GM19351 (cell line): ENCODE data around the gene TAOK3.

ENCODE experiments used
- ATAC-seq: cut with Tn5 transposase; IDR thresholded peaks from one replicate; pipeline ENCODE4 v1.9.1; 2021; ENCODE audit warnings: mild to moderate bottlenecking, moderate library complexity; ENCODE audit not compliant: unreplicated experiment

The TAOK3 gene

DNA sequence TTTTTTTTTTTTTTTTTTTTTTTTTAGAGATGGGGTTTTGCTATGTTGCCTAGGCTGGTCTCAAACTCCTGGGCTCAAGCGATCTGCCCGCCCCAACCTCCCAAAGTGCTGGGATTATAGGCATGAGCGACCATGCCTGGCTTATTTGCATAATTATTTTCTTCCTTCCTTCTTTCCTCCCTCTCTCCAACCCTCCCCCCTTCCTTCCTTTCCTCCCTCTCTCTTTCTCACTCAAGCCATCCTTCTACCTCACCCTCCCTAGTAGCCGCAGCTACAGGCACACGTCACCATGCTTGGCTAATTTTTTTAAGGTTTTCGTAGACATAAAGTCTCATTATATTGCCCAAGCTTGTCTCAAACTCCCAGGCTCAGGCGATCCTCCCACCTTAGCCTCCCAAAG lies 152.9 kb downstream of the TAOK3 start:
- ATAC-seq, result peak; percentile 54

DNA sequence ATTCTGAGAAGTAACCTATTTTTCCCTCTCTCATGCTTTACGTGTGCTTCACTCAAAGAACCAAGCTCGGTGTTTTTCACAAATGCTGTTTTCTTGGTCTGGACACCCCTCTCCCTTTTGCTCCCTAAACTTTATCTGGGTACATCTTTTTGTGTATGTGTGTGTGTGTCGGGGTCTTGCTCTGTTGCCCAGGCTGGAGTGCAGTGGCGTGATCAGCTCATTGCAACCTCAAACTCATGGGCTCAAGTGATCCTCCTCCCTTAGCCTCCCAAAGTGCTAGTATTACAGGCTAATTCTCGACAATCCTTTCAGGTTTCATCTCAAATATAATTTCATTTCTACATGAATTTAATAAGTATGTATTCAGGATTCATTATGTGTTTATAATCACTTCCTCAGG lies 153.6 kb downstream of the TAOK3 start:
- no peak for ATAC-seq

DNA sequence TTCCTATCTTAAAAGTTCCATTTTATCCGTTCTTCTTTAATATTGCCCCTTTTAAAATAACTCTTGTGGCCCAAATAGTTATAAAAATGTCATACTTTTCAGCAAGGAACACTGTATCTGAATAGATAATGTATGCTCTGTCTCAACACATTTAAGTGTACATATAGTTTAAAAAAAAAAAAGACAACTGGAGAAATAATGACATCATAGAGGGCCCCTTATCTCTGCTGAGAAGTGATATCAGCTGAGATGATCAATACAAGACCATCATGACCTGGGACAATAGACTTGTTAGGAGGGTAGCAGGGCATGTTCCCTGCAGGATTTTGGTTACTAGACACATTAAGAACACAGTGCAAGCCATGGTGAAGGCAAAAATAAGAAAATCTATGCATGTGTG lies 159.3 kb downstream of the TAOK3 start:
- no peak for ATAC-seq

DNA sequence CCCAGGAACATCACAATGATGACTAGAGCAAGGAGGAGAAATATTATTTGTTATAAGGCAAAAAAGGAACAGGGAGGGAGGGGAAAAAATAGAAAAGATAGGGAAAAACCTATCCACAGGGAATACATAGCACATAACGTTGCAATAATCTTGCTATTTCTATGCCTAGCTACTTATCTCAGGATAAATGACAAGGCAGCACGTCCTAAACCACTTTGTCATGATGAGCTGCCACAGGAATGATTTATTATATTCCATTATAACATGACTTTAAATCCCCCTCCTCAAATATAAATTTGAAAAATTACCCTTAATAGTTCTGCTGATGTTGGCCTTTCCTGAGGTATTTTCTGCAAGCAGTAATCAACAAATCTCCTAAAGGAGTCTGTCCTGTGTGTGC lies 160.1 kb downstream of the TAOK3 start:
- no peak for ATAC-seq

DNA sequence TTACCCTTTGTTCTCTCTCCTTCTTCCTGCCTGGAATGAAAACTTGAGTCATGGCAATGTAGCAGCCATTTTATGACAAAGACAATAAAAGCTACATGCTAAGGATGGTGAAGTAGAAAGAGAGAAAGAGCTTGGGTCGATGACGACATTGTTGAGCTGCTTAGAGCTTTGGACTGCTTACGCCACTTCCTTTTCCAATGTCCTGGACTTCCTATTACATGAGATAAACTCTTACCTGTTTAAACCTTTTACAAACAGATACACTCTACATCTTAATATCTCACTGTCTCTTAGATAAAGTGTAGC lies 166.6 kb downstream of the TAOK3 start:
- peak; percentile 18 for ATAC-seq

DNA sequence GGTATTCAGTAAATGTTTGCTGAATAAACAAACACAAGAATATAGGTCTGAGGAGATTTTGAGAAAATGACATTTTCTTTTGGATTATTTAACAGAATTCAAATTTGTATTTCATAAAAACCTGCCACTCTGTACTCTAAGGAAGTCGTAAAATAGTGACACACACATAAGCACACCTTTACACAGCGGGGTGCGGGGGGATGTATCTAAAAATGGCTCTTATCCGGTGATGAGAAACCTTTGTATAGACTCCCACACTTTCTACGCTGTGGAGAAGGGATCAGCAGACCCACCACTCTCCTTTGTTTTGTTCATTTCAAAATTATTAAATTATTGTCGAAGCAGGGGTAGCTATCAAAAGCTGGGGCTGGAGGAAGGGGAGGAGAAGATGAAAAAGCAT lies 178.7 kb downstream of the TAOK3 start:
- no peak for ATAC-seq

DNA sequence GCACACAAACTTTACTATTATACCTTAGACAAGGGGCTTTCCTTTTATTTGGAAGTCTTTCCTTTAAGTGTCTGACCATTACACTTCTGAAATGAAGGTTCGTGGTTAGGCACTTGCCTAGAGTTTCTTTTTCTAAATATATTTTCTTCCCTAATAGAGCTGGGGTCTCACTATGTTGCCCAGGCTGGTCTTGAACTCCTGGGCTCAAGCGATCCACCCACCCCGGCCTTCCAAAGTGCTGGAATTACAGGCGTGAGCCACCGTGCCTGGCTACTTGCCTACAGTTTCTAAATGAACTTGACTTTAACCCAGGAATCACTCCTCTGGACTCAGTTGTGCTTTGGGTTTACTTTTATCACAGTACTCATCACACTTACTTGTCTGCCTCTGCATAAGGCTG lies 179.2 kb downstream of the TAOK3 start:
- no peak for ATAC-seq

DNA sequence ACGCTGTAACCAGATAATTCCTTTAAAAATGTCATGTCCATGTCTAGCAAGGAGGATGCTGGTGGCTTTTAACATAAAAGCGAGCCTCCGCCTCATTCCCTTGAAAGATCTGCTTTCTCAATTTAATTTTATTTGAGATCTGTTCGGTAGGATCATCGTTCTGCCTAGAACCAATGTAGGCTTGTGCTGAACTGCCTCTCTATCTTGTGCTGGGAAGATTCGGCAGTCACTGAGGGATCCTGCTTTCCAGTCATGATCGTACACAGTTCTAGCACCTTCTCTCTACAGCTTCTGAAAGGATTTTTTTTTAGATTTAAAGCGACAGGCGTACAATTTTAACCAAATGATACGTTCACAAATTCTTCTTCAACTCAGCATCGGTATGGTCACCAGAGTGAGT lies 182.4 kb downstream of the TAOK3 start:
- no peak for ATAC-seq

DNA sequence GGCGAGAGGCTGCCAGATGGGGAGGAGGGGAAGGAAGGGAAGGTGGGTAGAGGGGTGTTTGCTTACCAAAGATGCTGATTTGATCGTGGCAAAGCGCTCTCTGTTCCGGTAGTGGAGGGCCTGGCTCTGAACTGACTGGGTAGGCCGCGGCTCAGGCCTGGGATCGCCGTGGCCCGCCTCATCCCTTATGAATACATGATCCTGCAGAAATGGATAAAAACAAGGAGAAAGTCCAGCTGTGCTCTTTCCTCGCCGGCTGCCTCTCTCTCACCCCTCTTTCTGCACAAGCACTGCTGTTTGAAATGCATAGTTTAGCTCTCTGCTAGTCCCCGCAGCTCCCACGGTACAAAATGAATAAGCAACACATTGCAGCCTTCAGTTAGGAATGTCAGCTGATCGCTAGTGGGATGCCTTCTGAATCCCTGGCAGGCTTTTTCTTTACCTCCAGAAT lies 182.9 kb downstream of the TAOK3 start:
- ATAC-seq, result no peak

DNA sequence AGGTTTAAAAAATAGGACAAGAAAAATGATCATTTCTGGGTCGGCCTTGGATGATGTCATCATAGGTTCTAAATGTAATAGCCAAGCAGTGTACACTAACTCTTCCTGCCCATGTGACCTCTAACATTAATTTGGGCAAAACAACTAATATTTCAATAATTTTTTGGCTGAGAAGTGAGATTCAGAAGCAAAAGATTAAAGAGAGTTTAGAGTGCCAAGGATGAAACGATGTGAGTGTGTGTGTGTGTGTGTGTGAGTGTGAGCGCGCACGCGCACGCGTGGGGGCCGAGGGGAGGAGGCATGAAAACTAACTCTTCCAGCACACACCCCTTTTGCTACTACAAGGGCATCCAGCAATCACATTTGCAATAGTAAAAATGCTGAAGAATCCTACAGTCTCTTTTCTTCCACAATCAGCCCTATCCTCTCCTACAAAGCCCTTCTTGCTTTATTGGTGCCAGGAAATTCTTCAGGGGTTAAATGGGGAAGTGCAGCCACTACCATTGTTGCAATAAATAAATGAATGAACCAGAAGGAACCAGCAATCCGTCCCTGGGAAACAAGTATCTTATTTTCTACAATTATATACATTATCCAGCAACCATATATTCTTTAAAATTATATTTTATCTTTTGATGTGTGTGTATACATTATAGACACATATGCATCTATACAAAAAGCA lies 183.9 kb downstream of the TAOK3 start:
- ATAC-seq, result no peak

DNA sequence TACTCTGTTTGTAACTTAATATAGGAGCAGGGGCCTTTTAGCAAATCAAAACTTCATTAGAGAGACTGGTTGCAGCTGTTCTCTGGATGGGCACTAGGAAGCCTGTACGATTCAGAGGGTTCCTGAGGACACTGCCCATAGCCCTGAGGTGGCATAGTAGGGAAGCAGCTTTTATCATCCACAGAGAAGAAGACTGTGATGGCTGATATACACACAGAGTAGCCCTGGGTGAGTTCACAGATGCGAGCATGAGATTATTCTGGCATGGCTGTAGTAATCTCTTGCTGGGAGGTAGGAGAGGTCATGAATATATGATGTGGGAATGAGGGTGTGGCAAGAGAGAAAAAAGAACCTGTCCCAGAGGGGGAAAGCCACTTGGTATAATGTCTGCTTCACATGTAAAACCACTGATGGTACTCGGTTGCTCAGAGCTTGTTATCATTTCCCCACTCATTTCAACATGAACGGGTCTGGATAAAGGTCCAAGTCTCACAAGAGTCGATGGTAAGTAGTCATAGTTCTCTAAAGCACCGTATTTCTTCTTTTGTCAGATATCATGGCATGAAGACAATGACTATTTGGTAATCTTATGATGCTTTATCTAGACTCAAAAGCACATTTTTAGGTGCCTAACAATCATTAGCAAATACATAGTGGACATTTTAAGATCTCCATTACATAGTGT lies 184.8 kb downstream of the TAOK3 start:
- no peak for ATAC-seq

DNA sequence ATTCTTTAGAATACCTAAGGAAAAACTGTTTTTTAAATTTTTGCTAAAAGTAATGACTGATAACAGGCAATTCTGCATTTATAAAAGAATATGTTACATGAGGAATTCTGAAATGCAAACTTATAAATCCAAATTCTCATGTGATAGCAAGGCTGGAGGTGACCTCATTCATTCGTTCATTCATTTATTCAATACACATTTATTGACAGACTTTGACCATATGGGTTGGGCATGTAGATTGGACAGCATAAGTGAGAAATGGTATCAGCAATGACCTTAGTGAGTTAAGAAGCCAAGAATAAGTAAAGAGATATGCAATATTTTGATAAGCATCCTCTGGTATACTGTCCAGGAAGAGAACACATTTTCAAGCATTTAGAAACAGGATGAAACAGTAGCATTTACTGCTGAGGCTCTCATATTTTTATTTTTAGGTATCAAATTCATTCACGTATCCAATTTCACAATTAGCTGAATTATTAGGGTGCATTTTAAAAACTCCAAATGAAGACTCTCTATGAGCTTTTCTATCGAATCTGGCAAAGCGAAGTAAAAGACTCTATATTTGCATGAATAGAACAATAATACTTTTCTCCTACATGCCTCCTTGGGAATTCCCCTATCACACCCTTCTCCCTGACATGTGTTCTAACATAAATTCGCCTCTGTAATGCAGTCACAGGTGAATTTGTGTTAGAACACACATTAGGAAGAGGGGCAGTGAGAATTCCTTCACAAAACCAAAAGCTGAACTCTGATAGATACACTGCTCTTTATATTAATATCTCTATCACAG lies 186.9 kb downstream of the TAOK3 start:
- no peak for ATAC-seq

DNA sequence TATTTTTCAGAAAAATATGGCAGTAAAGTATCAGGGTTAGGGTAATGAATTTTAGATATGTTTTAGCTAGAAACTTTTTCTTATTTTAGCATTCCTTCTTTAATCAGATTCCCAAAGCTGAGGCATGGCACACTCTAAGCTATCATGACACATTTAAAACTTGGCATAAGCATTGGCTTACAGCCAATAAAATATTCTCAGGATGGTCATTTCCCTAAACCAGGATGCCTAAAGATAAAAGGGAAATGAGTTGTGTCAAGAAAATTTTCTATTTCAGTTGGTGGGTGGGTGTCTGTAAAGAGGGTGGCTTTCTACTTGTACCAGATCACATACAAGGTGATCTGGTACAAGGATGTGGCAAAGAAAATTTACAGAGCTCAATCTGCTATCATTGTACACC lies 189.0 kb downstream of the TAOK3 start:
- no peak for ATAC-seq

DNA sequence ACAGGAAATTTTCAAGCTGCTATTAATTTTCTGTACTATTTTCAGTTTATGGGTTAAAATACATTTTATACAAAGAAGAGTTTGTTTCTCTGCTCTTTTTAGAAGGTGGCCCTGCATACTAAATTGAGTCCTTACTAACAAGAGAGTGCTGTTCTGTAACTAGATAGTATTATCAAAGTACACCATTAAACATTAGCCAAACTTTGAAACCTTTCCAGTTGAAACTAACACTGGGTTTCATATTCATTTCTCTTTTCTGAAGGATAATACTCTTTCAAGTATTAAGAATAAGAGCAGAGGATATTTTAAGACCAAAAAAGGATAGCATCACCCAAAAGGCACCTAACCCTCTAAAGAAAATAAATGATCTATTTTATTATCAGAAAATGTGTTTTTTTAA lies 189.6 kb downstream of the TAOK3 start:
- ATAC-seq, result no peak

DNA sequence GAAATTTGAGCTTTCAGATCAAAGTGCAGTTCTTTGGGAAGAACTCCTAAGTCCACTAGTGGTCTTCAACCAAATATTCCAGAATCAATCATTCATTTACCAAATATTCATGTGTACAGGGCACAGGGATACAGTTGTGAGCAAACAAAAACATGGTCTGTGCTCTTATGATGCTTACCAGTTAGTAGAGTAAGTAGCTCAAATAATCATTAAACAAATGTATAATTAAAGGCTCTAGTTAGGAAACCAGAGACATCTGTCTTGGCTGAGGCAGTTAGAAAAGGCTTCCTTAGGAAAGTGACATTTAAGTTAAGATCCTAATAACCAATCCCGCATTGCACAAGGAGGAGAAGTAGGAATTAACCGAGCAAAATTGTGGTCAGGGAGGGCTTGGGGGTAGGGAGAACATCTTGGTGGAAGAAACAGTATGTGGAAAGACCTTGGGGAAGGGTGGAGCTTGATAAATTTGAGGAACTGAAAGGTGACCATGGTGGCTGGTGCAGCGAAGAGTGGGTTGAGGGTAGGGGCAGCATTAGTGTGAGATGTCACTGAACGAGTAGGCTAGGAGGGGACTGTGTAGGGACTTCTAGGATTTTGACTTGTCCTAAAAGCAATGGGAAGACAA lies 196.8 kb downstream of the TAOK3 start:
- ATAC-seq, result peak; percentile 97

DNA sequence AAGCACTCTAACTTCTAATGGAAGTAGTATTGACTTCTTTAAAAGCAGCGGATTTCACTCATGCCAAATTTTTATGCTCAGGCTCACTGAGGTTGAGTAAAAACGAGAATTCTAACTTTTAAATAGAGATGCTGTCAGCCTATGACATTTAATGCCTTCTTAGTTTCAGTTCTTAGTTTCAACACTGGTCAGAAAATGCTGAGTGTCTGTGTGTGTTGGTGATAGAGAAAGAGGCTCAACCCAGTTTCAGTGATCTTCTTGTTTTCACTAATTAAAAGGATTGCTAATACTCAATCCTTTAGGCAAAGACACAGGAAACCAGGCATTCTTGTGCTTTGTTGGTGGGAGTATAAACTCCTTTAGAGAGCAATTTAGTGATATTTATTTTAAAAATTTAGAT lies 205.8 kb downstream of the TAOK3 start:
- ATAC-seq, result peak; percentile 100

DNA sequence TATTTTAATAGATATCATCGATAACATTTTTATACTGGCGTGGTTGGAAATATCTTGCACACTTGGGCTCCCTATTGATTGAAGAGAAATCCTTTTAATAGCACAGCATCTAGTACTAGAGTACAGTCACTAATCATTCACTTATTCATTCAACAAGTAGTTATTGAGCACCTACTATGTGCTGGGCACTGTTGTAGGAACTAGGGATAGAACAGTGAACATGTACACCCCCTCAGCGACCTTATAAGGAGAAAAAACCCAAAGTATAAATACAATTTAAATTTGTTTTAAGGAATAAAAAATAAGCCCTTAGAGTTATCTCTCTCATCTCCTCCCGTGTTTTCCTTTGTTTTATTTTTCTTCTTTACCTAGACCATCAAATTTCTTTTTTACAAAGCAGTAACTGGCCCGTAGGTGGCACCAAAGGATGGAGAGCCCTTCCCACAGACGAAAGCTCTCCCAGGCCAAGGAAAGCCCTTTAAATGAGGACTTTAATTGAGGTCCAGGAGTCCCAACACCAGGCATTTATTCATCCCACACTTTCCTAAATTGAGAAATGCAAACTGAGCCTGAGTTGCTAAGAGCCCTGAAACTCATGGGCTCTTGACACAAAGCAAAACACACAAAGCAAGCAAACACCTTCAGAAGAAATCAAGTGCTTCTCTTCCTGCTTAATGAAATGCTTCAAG lies 207.8 kb downstream of the TAOK3 start:
- ATAC-seq, result no peak

DNA sequence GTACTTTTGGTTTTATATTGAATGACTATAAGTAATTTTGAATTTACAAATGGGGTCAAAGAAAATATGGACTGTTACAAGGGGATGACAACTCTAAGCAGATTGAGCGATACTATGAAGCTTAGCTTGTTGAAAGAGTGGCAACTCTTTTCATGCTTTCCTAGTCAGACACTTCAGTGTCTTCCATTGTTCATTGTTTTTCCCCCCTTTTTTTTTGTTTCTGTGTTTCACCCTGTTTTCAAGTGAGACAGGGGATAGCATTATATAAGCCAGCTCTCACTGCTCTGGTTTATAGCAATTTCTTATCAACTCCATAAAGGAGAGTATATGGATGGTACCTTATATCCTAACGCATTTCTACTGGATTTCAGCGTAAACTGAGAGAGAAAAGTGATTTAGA lies 212.2 kb downstream of the TAOK3 start:
- ATAC-seq, result no peak

DNA sequence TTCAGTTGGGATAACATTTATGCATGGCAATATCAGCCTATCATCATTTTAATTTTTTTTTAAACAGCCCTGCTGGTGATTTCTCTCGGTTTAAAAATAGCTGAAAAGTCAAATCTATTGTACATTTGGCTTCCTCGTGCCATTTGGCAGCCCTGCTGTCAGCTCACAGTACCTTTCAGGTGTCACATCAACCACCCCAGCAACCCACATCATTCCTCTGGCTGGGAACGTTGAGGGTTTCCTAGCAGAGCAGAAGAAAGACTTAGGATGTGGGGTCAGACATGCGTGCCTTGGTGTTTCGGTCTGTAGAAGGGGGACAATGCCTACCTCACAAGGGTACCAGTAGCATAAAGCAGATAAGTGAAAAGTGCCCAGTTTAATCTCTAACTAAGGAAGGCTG lies 221.0 kb downstream of the TAOK3 start:
- ATAC-seq, result no peak

DNA sequence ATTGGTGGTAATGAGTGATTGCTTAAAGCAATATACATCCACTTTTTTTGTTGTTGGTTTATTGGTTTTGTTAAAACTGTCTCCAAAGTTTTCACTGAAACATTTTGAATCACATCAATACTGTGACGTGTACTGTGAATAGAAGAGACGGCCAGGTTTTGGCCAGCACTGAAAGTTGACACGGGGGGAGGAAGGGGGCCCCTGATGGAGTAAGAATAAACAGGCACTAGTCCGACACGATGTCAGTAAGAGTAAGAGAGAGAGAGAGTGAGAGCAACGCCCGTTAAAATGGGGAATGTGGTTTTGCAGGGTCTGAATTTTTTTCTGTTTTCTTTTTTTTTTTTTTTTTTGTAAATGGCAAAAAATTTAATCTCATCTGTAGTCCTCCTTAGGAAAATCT lies 222.1 kb downstream of the TAOK3 start:
- ATAC-seq, result no peak

DNA sequence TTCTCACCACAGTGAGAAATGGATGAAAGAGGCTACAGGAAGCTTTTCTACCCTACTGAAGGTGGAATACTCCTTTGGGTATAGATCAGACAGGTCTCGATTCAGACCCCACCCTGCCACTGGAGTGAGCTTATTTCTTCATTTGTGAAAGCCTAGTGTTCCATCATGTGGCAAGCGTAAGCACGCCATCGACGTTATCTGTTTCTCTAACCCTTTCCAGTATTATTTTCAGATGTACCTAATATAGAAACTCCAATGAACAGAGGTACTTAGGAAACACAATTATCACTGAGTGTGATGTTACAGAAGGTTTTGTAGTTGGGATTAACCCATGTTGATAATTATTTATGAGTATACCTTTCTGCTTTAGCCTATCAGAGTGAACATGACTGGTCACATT lies 224.4 kb downstream of the TAOK3 start:
- no peak for ATAC-seq
